HepG2 (cell line): ENCODE measurements around the gene FAM3C. TPM values are rescaled to one million over a fixed set of nuclear protein-coding genes. Genes with fewer than 3 reads are reported as not detected.

ENCODE experiments used
- ATAC-seq: fragments of 200-7000 bp; cut with Tn5 transposase; 3 replicates; pipeline ENCODE4 v1.9.1; 2020; ENCODE audit warnings: mild to moderate bottlenecking, moderate library complexity
- BruUV-seq: library from RNA; stranded (reverse); fragments of 400-500 nt; replicated peaks from 2 replicates; lab custom pipeline; 2021; lab: Mats Ljungman, UMichigan
- CTCF ChIA-PET: fragments of 300-600 bp; formaldehyde crosslinking; extraction: SDS; loops from one replicate; lab custom pipeline; 2021; ENCODE audit warnings: low total read pairs, inconsistent platforms, low intra/inter-chr PET ratio; lab: Yijun Ruan, JAX
- POLR2A ChIA-PET: fragments of 350-600 bp; sonication (Branson Sonifier 250); formaldehyde crosslinking; loops from one replicate; lab custom pipeline; 2020; ENCODE audit warnings: antibody characterized with exemption, inconsistent platforms; lab: Yijun Ruan, JAX
- DNase-seq: peaks from one replicate; pipeline ENCODE4 v3.0.0-alpha.2; 2015; ENCODE audit warnings: low spot score
- FAIRE-seq: peaks from 3 replicates; lab custom pipeline; 2011; peaks lifted over from hg19 to GRCh38; lab: Jason Lieb, UNC
- H2AFZ ChIP-seq: one replicate; pipeline ENCODE4 v1.6.1; 2011; ENCODE audit warnings: low read length, inconsistent platforms
- H3K27ac ChIP-seq: fragments of 300-600 bp; 3 replicates; pipeline ENCODE4 v1.8.0; 2011; ENCODE audit warnings: mixed run types, mild to moderate bottlenecking, mixed read lengths, low read length, inconsistent platforms; ENCODE audit not compliant: insufficient read depth; ENCODE audit errors: extremely low read length
- H3K27me3 ChIP-seq, 2 experiments: fragments of 200-600 bp in 1 of 2; 2 replicates in 1 of 2; 3 replicates in 1 of 2; pipeline versions ENCODE4 v1.6.0 to v1.8.0; 2011; ENCODE audit warnings: low read length in 2 of 2, mild to moderate bottlenecking in 2 of 2, moderate library complexity in 2 of 2, inconsistent platforms in 1 of 2; ENCODE audit not compliant: insufficient read depth in 2 of 2, control insufficient read depth in 1 of 2
- H3K36me3 ChIP-seq, 2 experiments: fragments of 200-600 bp in 1 of 2; replicated peaks in 1 of 2; 2 replicates in 1 of 2; 3 replicates in 1 of 2; pipeline versions ENCODE4 v1.5.1 to v1.8.0; 2011; ENCODE audit warnings: low read length in 2 of 2, inconsistent platforms in 1 of 2; ENCODE audit not compliant: insufficient read depth in 2 of 2, control insufficient read depth in 1 of 2
- H3K4me1 ChIP-seq: 2 replicates; pipeline ENCODE4 v1.5.1; 2012; ENCODE audit warnings: low read length, inconsistent platforms; ENCODE audit not compliant: insufficient read depth
- H3K4me2 ChIP-seq: 2 replicates; pipeline ENCODE4 v1.6.0; 2011; ENCODE audit warnings: low read depth, low read length, inconsistent platforms
- H3K4me3 ChIP-seq, 3 experiments: fragments of 200-600 bp in 1 of 3; sonication (generic), shearing (Covaris generic) in 1 of 3; replicated peaks in 1 of 3; 2 replicates each; pipeline ENCODE4 v1.5.1; 2011 to 2016; ENCODE audit warnings: low read length in 3 of 3, inconsistent platforms in 2 of 3, low read depth in 2 of 3, mild to moderate bottlenecking in 2 of 3, control low read depth in 1 of 3, mixed read lengths in 1 of 3; ENCODE audit not compliant: insufficient read depth in 1 of 3
- H3K79me2 ChIP-seq: one replicate; pipeline ENCODE4 v1.6.1; 2011; ENCODE audit warnings: low read length, inconsistent platforms; ENCODE audit not compliant: insufficient read depth
- H3K9ac ChIP-seq: 2 replicates; pipeline ENCODE4 v1.6.0; 2011; ENCODE audit warnings: mild to moderate bottlenecking, low read depth, low read length, inconsistent platforms; ENCODE audit not compliant: insufficient read depth
- H3K9me3 ChIP-seq: 2 replicates; pipeline ENCODE4 v1.5.1; 2012; ENCODE audit warnings: mild to moderate bottlenecking, low read length
- H4K20me1 ChIP-seq: 2 replicates; pipeline ENCODE4 v1.6.0; 2011; ENCODE audit warnings: inconsistent platforms, mild to moderate bottlenecking, low read length, moderate library complexity; ENCODE audit not compliant: insufficient read depth
- CREB3 ChIP-seq: sonication (generic); formaldehyde crosslinking; IDR thresholded peaks from 2 replicates; pipeline ENCODE4 v1.5.0; 2020; ENCODE audit warnings: missing genetic modification reagents
- E2F2 ChIP-seq: sonication (generic); formaldehyde crosslinking; IDR thresholded peaks from 2 replicates; pipeline ENCODE4 v1.4.0; 2020; ENCODE audit warnings: missing genetic modification reagents, borderline replicate concordance
- GATAD2A ChIP-seq: IDR thresholded peaks from 2 replicates; pipeline ENCODE4 v1.6.1; 2016
- HIVEP1 ChIP-seq: sonication (generic); formaldehyde crosslinking; IDR thresholded peaks from 2 replicates; pipeline ENCODE4 v1.4.0; 2020; ENCODE audit warnings: mild to moderate bottlenecking, missing genetic modification reagents
- SOX5 ChIP-seq: IDR thresholded peaks from 2 replicates; pipeline ENCODE4 v1.6.1; 2016; ENCODE audit warnings: borderline replicate concordance
- ZNF121 ChIP-seq: sonication (generic); formaldehyde crosslinking; IDR thresholded peaks from 2 replicates; pipeline ENCODE4 v1.5.0; 2020; ENCODE audit warnings: mild to moderate bottlenecking, missing genetic modification reagents
- ZNF556 ChIP-seq: sonication (generic); formaldehyde crosslinking; IDR thresholded peaks from 2 replicates; pipeline ENCODE4 v1.4.0; 2020; ENCODE audit warnings: mild to moderate bottlenecking, missing genetic modification reagents, borderline replicate concordance
- ZNF691 ChIP-seq: sonication (generic); formaldehyde crosslinking; IDR thresholded peaks from 2 replicates; pipeline ENCODE4 v1.4.0; 2020; ENCODE audit warnings: missing genetic modification reagents, low read depth, mild to moderate bottlenecking, borderline replicate concordance
- WGBS: methylation state at CpG from one replicate; pipeline ENCODE4 v1.1.6; 2017; ENCODE audit warnings: low lambda C conversion rate; 5-methylcytosine and 5-hydroxymethylcytosine counted together
- in situ Hi-C: cut with HindIII; loops from 2 replicates; pipeline ENCODE4 v1.10.0; 2017; ENCODE audit warnings: low pct_unique_long_range_greater_than_20kb; ENCODE audit not compliant: extremely low pct_ligation_motif_present
- intact Hi-C: fragments of 100-400 bp; cut with micrococcal nuclease; formaldehyde crosslinking; loops from one replicate; pipeline ENCODE4 v1.10.0; 2022; ENCODE audit not compliant: unreplicated experiment
- polyA plus RNA-seq, 8 experiments: library from polyadenylated mRNA; depleted of rRNA in 3 of 8; stranded (reverse) in 7 of 8; unstranded in 1 of 8; fragments of >200 nt; fragmentation: Illumina TruSeq in 4 of 8; extraction: Trizol in 4 of 8; gene quantifications; 2 replicates each; pipeline versions ENCODE4 v1.2.1 to v1.2.3, GENCODE V29; 2011 to 2016; ENCODE audit warnings: low read depth in 4 of 8, missing spikeins in 1 of 8, mixed read lengths in 1 of 8; ENCODE audit not compliant: insufficient read depth in 1 of 8
- total RNA-seq, 5 experiments: library from RNA; depleted of rRNA; stranded (reverse); fragments of >200 nt; fragmentation: Illumina TruSeq; extraction: Trizol; gene quantifications; 2 replicates each; pipeline ENCODE4 v1.2.3, GENCODE V29; 2016; ENCODE audit warnings: low read depth in 1 of 5

The FAM3C gene
- total and polyA plus RNA-seq, 2 of the 13 experiments (the other 11 are each of a cell fraction or from before 2014, with no cell fraction given), result 14.6 to 16.0 TPM

GRCh38 chr7:121411597-121411979, 15.5 kb upstream of the FAM3C start:
- BruUV-seq, result no TSS peak
- in situ Hi-C loops, result no loop called here
- Histone ChIP-seq H3K9ac (no peak overlapping the region), H3K4me1 (peaks cover 12% of the 10 kb centered on the region), H3K27ac (no peak overlapping the region), H3K4me3 (no peak overlapping the region), H3K27me3 (no peaks in the 10 kb centered on the region), H3K9me3 (no peaks in the 10 kb centered on the region), H3K36me3 (no peaks in the 10 kb centered on the region), H3K4me2 (no peak overlapping the region), H4K20me1 (no peaks in the 10 kb centered on the region), H2AFZ (no peak overlapping the region), H3K79me2 (no peaks in the 10 kb centered on the region)
- TF ChIP-seq CREB3 (CRISPR knock-in tag) (no peak), GATAD2A (CRISPR knock-in tag) (no peak), HIVEP1 (CRISPR knock-in tag) (no peak), E2F2 (no peak), SOX5 (no peak), ZNF121 (CRISPR knock-in tag) (no peak)
- ChIA-PET CTCF (no interaction called here), POLR2A (no interaction called here)
- DNase-seq (no peak), ATAC-seq (no peak), FAIRE-seq (no peak)
- intact Hi-C loops, result no loop called here
- WGBS, result 2% methylated on average over 3 of the region's 3 CpGs

GRCh38 chr7:121410829-121411596, 14.9 kb upstream of the FAM3C start:
- H3K27ac ChIP-seq, result no peak overlapping the region
- TF ChIP-seq ZNF691 (no peak), ZNF556 (no peak)
- TF ChIP-seq, all 625 proteins: peak for 0
- no peak for FAIRE-seq
- Histone ChIP-seq H3K36me3 (no peaks in the 10 kb centered on the region), H2AFZ (no peak overlapping the region), H3K4me2 (no peak overlapping the region), H3K79me2 (no peaks in the 10 kb centered on the region), H4K20me1 (no peaks in the 10 kb centered on the region), H3K4me1 (peaks cover 14% of the 10 kb centered on the region), H3K27me3 (no peaks in the 10 kb centered on the region), H3K9ac (no peak overlapping the region), H3K4me3 (no peak overlapping the region), H3K9me3 (no peaks in the 10 kb centered on the region)
- no peak for ATAC-seq
- DNase-seq, result no peak
- no TSS peak for BruUV-seq
- WGBS, result 1% methylated on average over 2 of the region's 2 CpGs
- ChIA-PET POLR2A (no interaction called here), CTCF (no interaction called here)
- intact Hi-C loops (no loop called here), in situ Hi-C loops (no loop called here)
